Omental fat pad (tissue), 4 donors: ENCODE measurements around the gene ZNF609. TPM values are rescaled to one million over a fixed set of nuclear protein-coding genes. Genes with fewer than 3 reads are reported as not detected.

Experiments
- ATAC-seq: fragments of 150-250 bp; one replicate; pipeline ENCODE4 v1.9.1; 2016; ENCODE audit warnings: mild to moderate bottlenecking, moderate library complexity; ENCODE audit not compliant: low FRiP score
- DNase-seq: peaks from one replicate; pipeline ENCODE4 v3.0.0-alpha.2; 2019; ENCODE audit warnings: low spot score
- CTCF ChIP-seq, 3 donors: fragments of 450-650 bp; IDR thresholded peaks; one replicate each; pipeline ENCODE4 v1.5.1; 2016 to 2017; ENCODE audit warnings: antibody characterized with exemption in 3 of 3, mild to moderate bottlenecking in 3 of 3, moderate library complexity in 2 of 3
- total RNA-seq, 4 donors: library from RNA; depleted of rRNA; stranded (reverse); fragments of >200 nt; gene quantifications; one replicate each; pipeline ENCODE4 v1.1.0, GENCODE V29; 2016

Gene ZNF609
- total RNA-seq, 4 donors from 2014 or later = 26.1 to 32.4 (median 29.6) TPM

- TF ChIP-seq CTCF (IDR thresholded peaks at IDR 0.05) = no peak
- ATAC-seq (no peak), DNase-seq (no peak)
Observed at GRCh38 chr15:64696481-64696880, 236.1 kb downstream of the ZNF609 start.

GRCh38 chr15:64697911-64698369 lies 237.6 kb downstream of the ZNF609 start:
- TF ChIP-seq CTCF (IDR thresholded peaks at IDR 0.05) = no peak
- ATAC-seq (no peak), DNase-seq (no peak)

GRCh38 chr15:64698823-64699222 lies 238.4 kb downstream of the ZNF609 start:
- TF ChIP-seq CTCF (IDR thresholded peaks at IDR 0.05) = no peak
- DNase-seq (no peak), ATAC-seq (no peak)

- DNase-seq (no peak), ATAC-seq (peak; percentile 26)
- TF ChIP-seq CTCF (IDR thresholded peaks at IDR 0.05) = no peak
Observed at GRCh38 chr15:64699751-64700388, 239.5 kb downstream of the ZNF609 start.

GRCh38 chr15:64701051-64701450 lies 240.7 kb downstream of the ZNF609 start:
- DNase-seq (no peak), ATAC-seq (no peak)
- no peak for TF ChIP-seq CTCF (IDR thresholded peaks at IDR 0.05)

- ATAC-seq = no peak
- no peak for DNase-seq
- no peak for TF ChIP-seq CTCF (IDR thresholded peaks at IDR 0.05)
Observed at GRCh38 chr15:64701482-64702184, 241.3 kb downstream of the ZNF609 start.
